GM12878 (cell line): Measurements from ENCODE around the gene TMEM63B.
A peak's percentile ranks its signal among the peaks of the same experiment; 100 is the strongest.

Source experiments
- BMI1 ChIP-seq: fragments of 450-650 bp; IDR thresholded peaks from 2 replicates; pipeline ENCODE4 v1.6.1; 2016; ENCODE audit warnings: mild to moderate bottlenecking, moderate library complexity, borderline replicate concordance
- CBFB ChIP-seq: IDR thresholded peaks from 2 replicates; pipeline ENCODE4 v1.6.1; 2016; ENCODE audit warnings: antibody characterized with exemption, low read depth
- CHD1 ChIP-seq: IDR thresholded peaks from 2 replicates; pipeline ENCODE4 v1.6.1; 2012; ENCODE audit warnings: low read depth, low read length, improper control_type of control experiment
- CHD2 ChIP-seq: IDR thresholded peaks from 2 replicates; pipeline ENCODE4 v1.6.1; 2011; ENCODE audit warnings: low read depth, low read length, improper control_type of control experiment, borderline replicate concordance
- CREM ChIP-seq: IDR thresholded peaks from 2 replicates; pipeline ENCODE4 v1.6.1; 2014; ENCODE audit warnings: antibody characterized with exemption, low read depth
- CTCF ChIP-seq, 3 experiments: IDR thresholded peaks in 2 of 3; conservative IDR thresholded peaks in 1 of 3; 2 replicates each; pipeline ENCODE4 v1.5.1; 2011; ENCODE audit warnings: low read depth in 3 of 3, low read length in 3 of 3, mild to moderate bottlenecking in 3 of 3, control low read depth in 2 of 3, moderate library complexity in 2 of 3, inconsistent platforms in 1 of 3, mixed read lengths in 1 of 3; ENCODE audit not compliant: control insufficient read depth in 2 of 3, insufficient read depth in 1 of 3; ENCODE audit errors: extremely low read depth in 1 of 3
- ELK1 ChIP-seq: IDR thresholded peaks from 2 replicates; pipeline ENCODE4 v1.6.1; 2012; ENCODE audit warnings: low read depth, low read length, improper control_type of control experiment
- EP300 ChIP-seq, 2 experiments: fragments of 150-350 bp in 1 of 2; IDR thresholded peaks; 2 replicates each; pipeline ENCODE4 v1.6.1; 2011 to 2012; ENCODE audit warnings: low read depth in 2 of 2, low read length in 2 of 2, borderline replicate concordance in 1 of 2, improper control_type of control experiment in 1 of 2, inconsistent platforms in 1 of 2; ENCODE audit not compliant: control insufficient read depth in 1 of 2
- EZH2 ChIP-seq: IDR thresholded peaks from 2 replicates; pipeline ENCODE4 v1.6.1; 2012; ENCODE audit warnings: low read depth, mild to moderate bottlenecking, control low read depth, inconsistent platforms, low read length, borderline replicate concordance; ENCODE audit not compliant: control insufficient read depth
- NFIC ChIP-seq: IDR thresholded peaks from 2 replicates; pipeline ENCODE4 v1.6.1; 2012; ENCODE audit warnings: low read depth, mild to moderate bottlenecking, inconsistent platforms, low read length, moderate library complexity
- NKRF ChIP-seq: fragments of 450-650 bp; conservative IDR thresholded peaks from 2 replicates; pipeline ENCODE4 v1.6.1; 2017; ENCODE audit warnings: mild to moderate bottlenecking, moderate library complexity
- POLR2A ChIP-seq: IDR thresholded peaks from 2 replicates; pipeline ENCODE4 v1.6.1; 2011; ENCODE audit warnings: low read depth, mild to moderate bottlenecking, low read length
- RAD21 ChIP-seq: IDR thresholded peaks from 2 replicates; pipeline ENCODE4 v1.6.1; 2011; ENCODE audit warnings: mild to moderate bottlenecking, low read depth, low read length, moderate library complexity; ENCODE audit not compliant: insufficient read depth
- SP1 ChIP-seq: IDR thresholded peaks from one replicate; pipeline ENCODE4 v1.6.1; 2011; ENCODE audit warnings: low read depth, low read length

GRCh38 chr6:44102527-44102926 is 24.8 kb upstream of the TMEM63B start:
- no peak for TF ChIP-seq EP300 (IDR thresholded peaks at IDR 0.05; ENCODE audit: borderline replicate concordance in 1 of 2, control insufficient read depth in 1 of 2, low read depth in 2 of 2, low read length in 2 of 2)
- TF ChIP-seq CTCF (IDR thresholded peaks at IDR 0.05 in 2 of 3, conservative IDR thresholded peaks at IDR 0.05 in 1 of 3; ENCODE audit: control insufficient read depth in 2 of 3, extremely low read depth in 1 of 3, insufficient read depth in 1 of 3, low read depth in 3 of 3, low read length in 3 of 3), result no peak
- TF ChIP-seq SP1, result no peak
- TF ChIP-seq NKRF, result no peak
- no peak for TF ChIP-seq BMI1
- no peak for TF ChIP-seq CREM
- no peak for TF ChIP-seq EZH2
- TF ChIP-seq CHD1, result no peak
- TF ChIP-seq POLR2A, result 0 out of 2 replicates have a peak, but pooled peaks have one; percentile 18
- no peak for TF ChIP-seq CHD2
- TF ChIP-seq ELK1, result no peak
- TF ChIP-seq RAD21, result no peak
- TF ChIP-seq NFIC, result no peak
- no peak for TF ChIP-seq CBFB
